Measurements from ENCODE around the gene ARL15. TPM values are rescaled to one million over a fixed set of nuclear protein-coding genes. Genes with fewer than 3 reads are reported as not detected.

Gene ARL15
- total and polyA plus RNA-seq, 2 of the 8 experiments (the other 6 are each of a cell fraction or from before 2014, with no cell fraction given) = 9.9 to 21.2 TPM

DNA sequence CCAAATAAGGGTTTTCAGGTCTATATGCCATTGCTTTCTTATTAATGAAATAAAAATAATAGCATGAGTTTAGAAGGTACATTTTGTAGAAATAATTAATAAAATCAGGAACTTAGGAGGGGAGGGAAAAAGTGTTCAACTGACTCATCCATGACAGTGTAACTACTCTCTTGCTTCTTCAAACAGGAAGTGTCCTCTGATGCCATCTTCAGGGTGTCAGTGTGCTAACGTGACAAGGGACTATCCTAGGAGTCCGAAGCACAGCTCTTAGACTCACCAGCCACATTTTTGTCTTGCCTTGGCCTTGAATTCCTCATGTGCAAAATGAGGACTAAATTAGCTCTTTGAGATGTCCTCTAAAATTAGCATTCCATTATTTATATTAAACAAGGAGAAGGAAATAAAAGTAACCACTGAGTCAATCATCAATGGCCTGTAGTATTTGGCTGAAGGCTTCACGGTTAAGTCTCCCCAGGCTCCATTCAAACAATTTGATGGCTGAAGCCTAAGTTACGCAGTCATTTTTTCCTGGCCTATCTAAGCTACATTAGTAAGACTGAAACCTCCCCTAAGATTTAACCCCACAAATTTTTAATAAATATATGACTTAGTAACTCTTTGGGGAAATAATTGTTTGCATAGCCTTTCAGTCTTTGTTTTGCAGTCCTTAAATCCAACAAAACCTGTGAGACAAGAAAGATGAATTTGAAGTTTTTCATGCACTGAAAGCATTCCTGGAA lies 151.1 kb downstream of the ARL15 start (continued):
- TF ChIP-seq GTF2F1 (IDR thresholded peaks at IDR 0.05; ENCODE audit: borderline replicate concordance, low read depth, low read length) = no peak
- TF ChIP-seq POLR2AphosphoS5 (IDR thresholded peaks at IDR 0.05; ENCODE audit: low read depth, low read length) = no peak
- TF ChIP-seq HDAC6 (IDR thresholded peaks at IDR 0.05; ENCODE audit: low read depth, low read length) = no peak
- peak; percentile 48 to 57; a peak in 3 of 4 replicates for TF ChIP-seq RAD21 (IDR thresholded peaks at IDR 0.05 in 1 of 2, conservative IDR thresholded peaks at IDR 0.05 in 1 of 2; ENCODE audit: low read depth in 2 of 2, low read length in 2 of 2)

All from H1 (cell line).